ENCODE data around the gene FCHO2. TPM values are rescaled to one million over a fixed set of nuclear protein-coding genes. Genes with fewer than 3 reads are reported as not detected.

FCHO2 gene
- total and polyA plus RNA-seq, 10 of the 15 experiments (the other 5 are each of a cell fraction or from before 2014, with no cell fraction given), result 0.05 to 1.4 (median 0.18) TPM

GRCh38 chr5:73095564-73096238, 139.9 kb downstream of the FCHO2 start (continued):
- TF ChIP-seq PAX8 (IDR thresholded peaks at IDR 0.05), result no peak
- TF ChIP-seq SP1 (IDR thresholded peaks at IDR 0.05; ENCODE audit: low read depth, low read length), result no peak
- no peak for TF ChIP-seq SMARCA5 (IDR thresholded peaks at IDR 0.05)
- TF ChIP-seq, protein P1, sequence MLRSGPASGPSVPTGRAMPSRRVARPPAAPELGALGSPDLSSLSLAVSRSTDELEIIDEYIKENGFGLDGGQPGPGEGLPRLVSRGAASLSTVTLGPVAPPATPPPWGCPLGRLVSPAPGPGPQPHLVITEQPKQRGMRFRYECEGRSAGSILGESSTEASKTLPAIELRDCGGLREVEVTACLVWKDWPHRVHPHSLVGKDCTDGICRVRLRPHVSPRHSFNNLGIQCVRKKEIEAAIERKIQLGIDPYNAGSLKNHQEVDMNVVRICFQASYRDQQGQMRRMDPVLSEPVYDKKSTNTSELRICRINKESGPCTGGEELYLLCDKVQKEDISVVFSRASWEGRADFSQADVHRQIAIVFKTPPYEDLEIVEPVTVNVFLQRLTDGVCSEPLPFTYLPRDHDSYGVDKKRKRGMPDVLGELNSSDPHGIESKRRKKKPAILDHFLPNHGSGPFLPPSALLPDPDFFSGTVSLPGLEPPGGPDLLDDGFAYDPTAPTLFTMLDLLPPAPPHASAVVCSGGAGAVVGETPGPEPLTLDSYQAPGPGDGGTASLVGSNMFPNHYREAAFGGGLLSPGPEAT (IDR thresholded peaks at IDR 0.05; ENCODE audit: low read depth), result no peak
- TF ChIP-seq POLR2AphosphoS5 (IDR thresholded peaks at IDR 0.05; ENCODE audit: low read length), result no peak

- no peaks in the 10 kb centered on the region for H3K36me3 ChIP-seq (ENCODE audit: control insufficient read depth in 2 of 2, insufficient read depth in 2 of 2, low read length in 1 of 2)
- ATAC-seq, result no peak
- CTCF ChIA-PET, result no interaction called here
These were observed 140.4 kb downstream of the FCHO2 start for GRCh38 chr5:73096239-73096575.

More at GRCh38 chr5:73096239-73096575, 140.4 kb downstream of the FCHO2 start:
- Histone ChIP-seq H3K79me2 (ENCODE audit: control insufficient read depth, insufficient read depth, low read length) (no peaks in the 10 kb centered on the region), H4K20me1 (ENCODE audit: control insufficient read depth, insufficient read depth) (no peaks in the 10 kb centered on the region), H3K27ac (ENCODE audit: control insufficient read depth, insufficient read depth) (no peak overlapping the region), H3K9me3 (replicated peaks; ENCODE audit: control insufficient read depth, insufficient read depth, low read length) (no peaks in the 10 kb centered on the region; the same call in 2 of the 3 replicates), H3K27me3 (replicated peaks in 1 of 2; ENCODE audit: control insufficient read depth in 2 of 2, insufficient read depth in 2 of 2, low read length in 1 of 2) (no peaks in the 10 kb centered on the region), H2AFZ (ENCODE audit: control insufficient read depth, low read depth, low read length) (no peak overlapping the region), H3K4me1 (ENCODE audit: control insufficient read depth, insufficient read depth, low read length) (no peaks in the 10 kb centered on the region), H3K4me3 (no peak overlapping the region), H3K4me2 (ENCODE audit: control insufficient read depth, insufficient read depth) (no peak overlapping the region), H3K9ac (ENCODE audit: control insufficient read depth, insufficient read depth, low read length) (no peak overlapping the region)
- intact Hi-C loops (cut with micrococcal nuclease; ENCODE audit: unreplicated experiment) (no loop called here), in situ Hi-C loops (cut with MboI) (no loop called here)
- WGBS (ENCODE audit: insufficient coverage, insufficient replicate concordance, low lambda C conversion rate, missing lambda C conversion rate), result 0% methylated on average over 1 of the region's 1 CpG
- DNase-seq (ENCODE audit: low read depth, low spot score) (no peak), FAIRE-seq (no peak)
- BruUV-seq (replicated peaks), result no TSS peak
- RAD21 ChIA-PET (ENCODE audit: unreplicated experiment), result no interaction called here
- TF ChIP-seq SMAD5 (IDR thresholded peaks at IDR 0.05; ENCODE audit: low read depth) (no peak), ASH2L (IDR thresholded peaks at IDR 0.05; ENCODE audit: borderline replicate concordance, low read depth) (no peak), NR2C1 (IDR thresholded peaks at IDR 0.05) (no peak), EGR1 (IDR thresholded peaks at IDR 0.05; ENCODE audit: borderline replicate concordance in 1 of 2, low read depth in 2 of 2, low read length in 2 of 2) (no peak), ZNF384 (IDR thresholded peaks at IDR 0.05; ENCODE audit: borderline replicate concordance, low read depth, low read length) (peak; percentile 20; the same call in 1 of the 2 replicates)
- SMC1A ChIA-PET (ENCODE audit: uncharacterized antibody, unreplicated experiment), result no interaction called here
- POLR2A ChIA-PET, result no interaction called here

Data from GM12878 (cell line).